Activated CD4-positive, alpha-beta T cell treated with anti-CD3 and anti-CD28 coated beads, Interleukin-2, amount 50 U/mL, for 16 hours (primary cell): ENCODE measurements around the gene TMSB4X.
"Not testable (repeated sequence)": the region's sequence is repeated elsewhere in the genome, so short reads cannot be mapped to it uniquely, and the experiment has no call there.

ENCODE experiments used
- DNase-seq: peaks from one replicate; pipeline ENCODE4 v3.0.0-alpha.2; 2020

TMSB4X gene

DNA sequence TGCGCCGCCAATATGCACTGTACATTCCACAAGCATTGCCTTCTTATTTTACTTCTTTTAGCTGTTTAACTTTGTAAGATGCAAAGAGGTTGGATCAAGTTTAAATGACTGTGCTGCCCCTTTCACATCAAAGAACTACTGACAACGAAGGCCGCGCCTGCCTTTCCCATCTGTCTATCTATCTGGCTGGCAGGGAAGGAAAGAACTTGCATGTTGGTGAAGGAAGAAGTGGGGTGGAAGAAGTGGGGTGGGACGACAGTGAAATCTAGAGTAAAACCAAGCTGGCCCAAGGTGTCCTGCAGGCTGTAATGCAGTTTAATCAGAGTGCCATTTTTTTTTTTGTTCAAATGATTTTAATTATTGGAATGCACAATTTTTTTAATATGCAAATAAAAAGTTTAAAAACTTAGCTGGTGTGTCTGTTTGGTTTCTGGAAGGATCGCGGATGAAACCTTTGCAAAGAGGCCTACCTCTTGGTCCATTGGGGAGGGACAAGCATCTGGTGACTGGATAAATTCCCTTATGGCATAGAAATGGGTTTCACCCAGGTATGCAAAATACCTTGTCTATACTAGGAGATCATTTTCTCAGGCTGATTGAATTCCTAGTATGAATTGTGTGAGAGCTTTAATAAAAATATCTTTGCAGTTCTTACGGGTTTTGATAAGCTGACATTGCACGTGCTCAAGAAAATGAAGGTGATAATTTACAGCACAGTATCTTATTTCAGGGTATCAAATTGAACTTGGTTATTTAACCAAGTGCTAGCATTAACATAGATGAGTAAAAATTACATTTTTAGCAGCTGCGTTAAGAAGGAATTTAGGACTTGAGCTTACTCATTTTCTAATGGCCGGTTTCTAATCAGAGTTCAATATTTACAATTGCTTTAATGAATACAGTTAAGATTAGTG is 2.2 kb downstream of the TMSB4X start:
- DNase-seq, result not testable (repeated sequence)

DNA sequence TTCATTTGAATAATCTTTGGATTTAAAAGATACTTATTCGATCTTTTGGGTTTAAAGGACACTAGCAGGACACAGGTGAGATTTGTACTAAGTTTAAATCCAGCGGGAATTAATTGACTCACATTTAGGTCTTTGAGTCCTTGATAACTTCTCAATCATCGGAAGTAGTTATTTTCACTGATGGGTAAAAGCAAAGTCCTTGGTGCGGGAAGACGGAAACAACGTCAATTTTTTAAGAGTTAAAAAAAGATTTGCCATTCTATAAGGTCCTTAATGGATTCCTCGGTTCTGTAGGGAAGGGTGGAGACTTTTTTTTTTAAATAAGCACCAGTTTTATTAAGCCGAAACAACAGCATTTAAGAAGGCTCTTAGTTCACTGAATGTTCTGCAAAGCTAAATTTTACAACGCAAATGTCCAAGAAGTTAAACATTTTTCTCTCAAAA is 2.9 kb downstream of the TMSB4X start:
- DNase-seq, result peak; percentile 56

DNA sequence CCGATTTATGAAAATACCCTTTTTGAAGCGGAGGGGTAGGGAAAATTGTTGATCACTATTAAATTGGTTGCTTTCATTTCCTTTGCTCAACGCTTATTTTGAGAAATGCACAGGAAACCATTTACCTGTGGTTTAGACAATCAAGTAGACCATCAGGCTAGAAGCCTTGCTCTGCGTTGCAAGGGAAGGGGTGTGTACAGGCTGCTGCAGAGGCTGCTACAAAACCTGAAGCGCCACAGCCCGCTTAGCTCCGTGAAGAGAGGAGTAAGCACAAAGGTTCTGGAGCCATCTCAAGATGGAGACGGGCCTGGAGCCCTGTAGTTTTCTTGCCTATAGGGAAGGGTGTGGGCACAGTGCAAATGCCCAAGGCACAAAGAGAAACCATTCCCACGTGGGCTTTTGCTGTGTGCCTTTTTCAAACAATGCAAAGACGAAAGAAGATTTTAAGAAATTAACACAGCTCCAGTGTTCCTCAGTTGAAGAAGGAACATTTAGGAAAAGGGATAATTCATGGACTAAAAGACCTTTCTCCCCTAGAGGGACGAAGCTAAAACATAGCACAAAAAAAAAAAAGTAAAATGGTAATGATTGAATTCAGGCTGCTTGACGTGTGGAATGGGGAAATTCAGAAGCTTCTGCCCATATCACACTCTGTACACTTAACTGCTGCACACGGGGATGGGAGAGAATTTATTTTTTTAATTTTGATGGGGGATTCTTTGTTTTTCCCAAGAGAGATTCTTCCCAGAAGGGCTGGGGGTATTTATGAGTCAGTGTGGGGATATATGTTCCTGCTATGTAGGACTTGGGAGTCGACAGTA is 3.5 kb downstream of the TMSB4X start:
- DNase-seq, result peak; percentile 89

DNA sequence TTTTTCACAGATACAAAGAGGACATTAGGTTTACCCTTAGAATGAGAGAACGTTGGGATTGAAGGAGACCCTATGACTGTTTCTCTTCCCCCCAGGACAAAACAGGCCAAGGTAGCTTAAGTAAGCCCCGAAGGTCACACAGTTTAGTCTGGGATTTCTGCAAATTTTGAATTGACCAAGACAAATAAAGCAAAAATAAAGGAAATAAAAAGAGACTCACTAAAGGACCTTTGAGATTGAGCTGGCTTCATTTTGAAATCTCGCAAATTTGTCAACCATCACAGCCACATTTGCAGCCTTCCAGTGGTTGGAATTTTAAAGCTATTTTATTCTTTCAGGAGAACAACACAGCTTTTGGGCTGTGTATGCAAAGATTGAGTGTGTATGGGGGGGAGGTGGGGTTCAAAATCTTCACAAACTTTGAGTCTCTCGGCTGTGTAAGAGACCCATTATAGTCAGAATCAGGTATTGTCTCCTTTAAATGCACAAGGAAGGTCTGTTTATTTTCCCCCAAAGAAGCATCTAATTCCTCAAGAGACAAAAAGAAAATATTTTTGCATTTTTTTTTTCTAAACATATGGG is 4.2 kb downstream of the TMSB4X start:
- no peak for DNase-seq

DNA sequence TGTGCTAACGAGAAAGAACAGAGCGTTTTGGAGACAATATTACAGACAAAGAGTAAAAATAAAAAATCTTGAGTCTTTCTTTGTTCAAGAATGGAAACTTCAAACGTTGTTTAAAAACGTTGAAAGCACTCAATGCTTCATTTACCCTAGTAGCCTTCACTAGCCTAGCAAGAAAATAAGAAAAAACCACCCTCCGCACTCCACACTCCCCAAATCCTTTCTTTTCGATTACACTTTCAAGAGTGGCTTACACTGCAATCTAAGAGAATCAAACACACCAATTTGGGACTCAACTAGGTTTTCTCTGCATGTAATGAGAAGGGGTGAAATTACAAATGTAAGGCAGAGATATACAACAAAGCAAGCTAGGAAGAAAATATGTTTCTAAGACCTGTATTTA is 4.7 kb downstream of the TMSB4X start:
- DNase-seq, result no peak

DNA sequence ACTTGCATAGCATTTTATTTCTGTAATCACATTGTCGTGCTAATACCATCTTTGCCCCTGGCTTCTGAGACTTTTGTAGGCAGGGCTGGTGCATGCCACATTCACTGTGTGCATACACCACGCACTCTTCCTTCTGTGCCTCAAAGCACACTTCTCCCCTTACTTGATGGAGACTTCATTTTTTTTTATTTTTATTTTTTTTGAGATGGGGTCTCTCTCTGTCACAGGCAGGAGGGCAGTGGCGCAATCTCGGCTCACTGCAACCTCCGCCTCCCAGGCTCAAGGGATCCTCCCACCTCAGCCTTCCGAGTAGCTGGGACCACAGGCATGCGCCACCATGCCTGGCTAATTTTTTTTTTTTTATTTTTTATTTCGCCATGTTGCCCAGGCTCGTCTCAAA is 5.1 kb downstream of the TMSB4X start:
- DNase-seq, result not testable (repeated sequence)

DNA sequence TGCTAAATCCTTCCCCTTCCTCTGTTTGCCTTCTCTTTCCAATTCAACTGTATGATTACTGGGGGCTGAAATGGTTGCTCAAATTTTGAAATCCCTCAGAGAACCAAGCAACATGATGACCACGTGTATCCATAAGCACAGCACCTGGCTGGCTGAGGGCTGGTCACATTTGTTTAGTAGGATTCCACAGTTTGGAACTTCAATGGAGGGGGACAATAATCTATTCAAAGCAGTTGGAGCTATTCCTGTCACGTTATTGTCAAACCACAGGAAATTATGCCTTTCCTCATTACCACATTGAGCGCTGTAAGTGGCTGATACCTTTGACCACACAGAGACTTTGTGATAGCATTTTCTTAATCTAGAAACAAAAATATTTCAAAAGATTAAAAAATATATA is 7.0 kb downstream of the TMSB4X start:
- DNase-seq, result no peak

DNA sequence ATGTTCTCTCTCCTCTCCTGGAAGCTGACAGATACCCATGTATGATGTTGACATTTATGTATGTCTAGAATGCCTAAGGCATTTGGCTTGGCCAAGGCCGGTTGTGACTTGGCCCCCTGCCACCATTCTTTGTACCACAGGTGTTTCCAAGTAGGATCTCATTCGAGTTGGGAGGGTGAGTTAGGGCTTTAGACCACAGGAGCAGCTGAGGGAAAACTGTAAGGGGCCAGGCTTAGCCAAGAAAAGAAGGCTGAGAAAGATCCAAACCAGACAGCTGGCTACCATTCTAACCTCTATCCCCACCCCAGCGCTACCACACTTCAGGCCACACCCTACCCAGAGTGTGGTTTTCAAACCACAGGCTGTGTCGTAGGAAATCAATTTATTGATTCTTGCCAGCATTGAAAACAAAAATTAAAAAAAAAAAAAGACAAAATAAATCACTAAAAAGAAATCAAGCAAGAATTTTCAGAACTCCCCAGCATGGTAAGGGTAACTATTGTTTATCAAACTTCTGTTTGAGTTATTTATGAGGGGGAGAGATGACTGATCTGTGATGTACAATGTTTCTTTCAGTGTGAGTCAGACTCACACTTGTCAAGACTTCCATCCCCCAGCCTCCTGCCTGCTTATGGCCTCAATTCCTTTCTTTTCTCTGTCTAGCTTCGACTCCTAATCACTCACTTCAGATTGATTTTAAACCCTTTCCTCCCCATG is 9.9 kb downstream of the TMSB4X start:
- DNase-seq, result peak; percentile 81

DNA sequence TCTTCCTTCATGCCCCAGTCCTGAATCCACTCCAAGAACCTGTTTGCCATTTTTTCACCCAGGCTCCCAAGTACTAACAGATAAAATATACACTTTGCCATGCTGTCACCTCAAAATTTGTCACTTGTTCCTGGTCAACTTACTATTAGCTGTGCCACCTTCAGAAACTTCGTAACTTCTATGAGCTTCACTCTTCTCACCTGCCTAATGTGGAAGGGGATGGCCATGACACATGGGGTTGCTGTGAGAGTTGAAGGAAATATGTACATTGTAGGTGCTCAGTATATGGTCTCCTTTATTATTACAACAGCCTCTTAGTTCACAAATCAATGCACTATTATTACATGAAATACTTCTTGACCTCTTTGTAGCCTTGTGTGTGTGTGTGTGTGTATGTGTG is 10.4 kb downstream of the TMSB4X start:
- no peak for DNase-seq

DNA sequence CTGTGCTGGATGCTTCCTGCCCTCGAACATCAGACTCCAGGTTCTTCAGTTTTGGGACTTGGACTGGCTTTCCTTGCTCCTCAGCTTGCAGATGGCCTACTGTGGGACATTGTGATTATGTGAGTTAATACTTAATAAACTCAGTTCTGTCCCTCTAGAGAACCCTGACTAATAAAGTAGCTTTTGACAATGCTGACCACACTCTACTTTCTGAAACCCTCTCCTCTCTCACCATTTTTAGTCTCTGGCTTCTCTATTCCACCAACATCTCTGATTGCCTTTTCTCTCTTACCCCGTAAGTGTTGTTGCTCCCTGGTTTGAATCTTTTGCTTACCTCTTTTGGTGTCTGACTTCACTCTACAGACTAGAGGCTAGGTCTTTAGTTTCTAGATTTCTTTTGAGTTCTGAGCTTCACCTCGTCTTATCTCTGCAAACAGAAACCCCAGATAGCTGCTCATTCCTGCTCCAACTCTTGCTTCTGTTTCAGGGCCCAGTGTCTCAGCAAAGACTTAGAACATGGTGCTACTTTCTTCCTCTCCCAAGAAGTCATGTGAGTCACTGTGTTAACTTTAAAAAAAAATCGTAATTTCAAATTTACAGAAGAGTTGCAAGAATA is 11.4 kb downstream of the TMSB4X start:
- DNase-seq, result no peak

DNA sequence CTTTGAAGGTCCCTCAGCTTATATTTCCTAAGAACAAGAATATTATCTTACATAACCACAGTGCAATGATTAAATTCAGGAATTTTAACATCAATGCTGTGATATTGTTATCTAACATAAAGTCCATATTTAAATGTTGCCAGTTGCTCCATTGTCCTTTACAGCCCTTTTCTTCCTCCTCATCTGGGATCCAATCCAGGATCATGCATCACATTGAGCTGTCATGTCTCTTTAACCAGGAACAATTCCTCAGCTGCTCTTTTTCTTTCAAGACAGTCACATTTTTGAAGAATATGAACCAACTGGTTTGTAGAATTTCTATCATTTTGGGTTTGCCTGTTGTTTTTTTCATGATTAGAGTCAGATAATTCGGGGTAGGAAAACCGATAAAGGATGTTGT is 12.0 kb downstream of the TMSB4X start:
- DNase-seq, result no peak

DNA sequence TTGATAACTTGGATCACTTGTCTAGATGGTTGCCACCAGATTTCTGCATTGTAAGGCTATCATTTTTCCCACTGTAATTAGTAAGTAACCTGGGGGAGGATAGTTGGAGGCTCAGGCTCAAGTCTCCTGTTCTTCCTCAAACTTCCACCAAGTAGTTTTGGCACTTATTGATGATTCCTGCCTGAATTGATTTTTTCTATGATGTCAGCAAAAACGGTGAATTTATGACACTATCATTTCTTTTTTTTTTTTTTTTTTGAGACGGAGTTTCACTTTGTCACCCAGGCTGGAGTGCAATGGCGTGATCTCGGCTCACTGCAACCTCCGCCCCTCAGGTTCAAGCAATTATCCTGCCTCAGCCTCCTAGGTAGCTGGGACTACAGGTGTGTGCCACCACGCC is 12.4 kb downstream of the TMSB4X start:
- DNase-seq, result no peak

DNA sequence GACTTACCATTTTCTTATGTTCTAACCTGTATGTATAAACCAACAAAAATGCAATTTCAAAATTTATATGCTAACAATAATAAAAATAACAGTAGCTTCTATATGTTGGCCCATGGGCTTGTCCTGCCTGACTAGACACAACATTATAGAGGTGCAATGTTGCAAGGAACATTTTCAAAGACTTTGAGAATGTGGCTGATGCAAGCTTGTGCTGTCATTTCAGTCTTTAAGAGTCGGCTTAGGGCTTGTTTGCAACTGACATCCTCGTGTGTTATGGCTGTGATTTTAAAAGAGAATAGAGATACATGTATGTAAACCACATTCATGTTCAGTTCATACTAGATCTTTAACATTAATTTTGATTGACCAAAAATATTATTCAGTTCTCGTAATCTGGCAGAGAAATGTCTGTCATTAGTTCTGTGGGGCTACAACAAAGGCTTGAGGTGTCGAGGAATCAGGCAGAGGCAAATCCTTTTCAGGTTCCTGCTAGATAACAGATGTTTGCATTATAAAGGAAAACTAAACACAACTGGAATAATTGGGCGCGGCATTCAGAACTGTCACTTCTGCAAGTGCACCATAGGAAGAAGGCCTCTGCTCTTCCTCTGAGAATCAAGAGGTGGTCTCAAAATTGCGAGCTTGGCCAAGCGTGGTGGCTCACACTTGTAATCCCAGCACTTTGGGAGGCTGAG is 13.1 kb downstream of the TMSB4X start:
- DNase-seq, result no peak

DNA sequence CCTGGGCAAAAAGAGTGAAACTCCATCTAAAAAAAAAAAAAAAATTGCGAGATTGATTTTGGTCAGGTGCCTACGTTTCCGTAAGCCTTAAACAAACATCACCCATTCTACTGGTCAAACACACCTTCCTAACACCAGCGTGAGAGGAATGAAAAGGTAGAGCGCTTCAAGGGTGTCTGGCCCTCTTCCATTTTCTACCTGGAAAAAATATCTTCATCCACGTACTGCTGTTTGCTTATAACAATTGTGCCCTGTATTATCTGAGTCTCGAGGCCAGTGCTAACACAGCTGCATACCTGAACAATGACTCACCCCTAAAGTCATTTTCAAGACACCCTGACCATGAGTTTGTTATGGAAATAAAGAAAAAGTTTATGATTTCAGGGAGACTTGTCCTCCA is 13.9 kb downstream of the TMSB4X start:
- DNase-seq, result no peak

DNA sequence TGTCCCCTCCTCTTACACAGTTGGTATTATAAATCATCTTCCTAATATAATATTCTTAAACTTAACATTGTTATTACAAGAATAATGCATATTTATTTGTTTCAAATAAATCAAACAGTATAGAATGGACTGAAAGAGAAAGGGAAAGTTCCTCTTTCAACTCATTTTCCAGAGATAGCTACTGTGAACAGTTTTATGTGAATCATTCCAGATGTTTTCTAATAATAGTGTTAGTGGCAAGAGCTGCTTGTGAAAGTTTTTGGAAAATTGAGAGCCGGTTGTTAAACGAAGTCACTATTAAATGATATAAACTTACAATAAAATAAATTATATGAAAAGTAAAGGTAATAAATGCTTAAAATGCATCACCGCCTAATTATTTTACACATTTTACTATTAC is 14.6 kb downstream of the TMSB4X start:
- no peak for DNase-seq

DNA sequence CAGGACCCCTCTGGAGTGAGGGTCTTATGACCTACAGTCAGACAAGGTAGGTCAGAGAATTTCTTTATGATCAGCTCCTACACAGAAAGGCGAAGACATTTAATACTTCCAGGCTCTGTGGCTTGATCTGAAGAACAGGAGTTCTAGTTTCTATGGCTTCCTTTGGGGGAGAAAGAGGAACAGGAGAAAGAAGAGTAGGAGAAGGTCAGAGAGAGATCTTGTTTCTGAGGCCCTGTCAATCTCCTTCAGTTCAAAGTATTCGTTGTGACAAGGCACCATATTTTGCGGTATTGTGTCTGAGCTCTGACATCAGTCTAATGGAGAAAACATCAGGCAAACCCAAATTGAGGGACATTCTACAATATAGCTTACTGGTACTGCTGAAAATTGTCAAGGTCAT is 16.7 kb downstream of the TMSB4X start:
- DNase-seq, result no peak

DNA sequence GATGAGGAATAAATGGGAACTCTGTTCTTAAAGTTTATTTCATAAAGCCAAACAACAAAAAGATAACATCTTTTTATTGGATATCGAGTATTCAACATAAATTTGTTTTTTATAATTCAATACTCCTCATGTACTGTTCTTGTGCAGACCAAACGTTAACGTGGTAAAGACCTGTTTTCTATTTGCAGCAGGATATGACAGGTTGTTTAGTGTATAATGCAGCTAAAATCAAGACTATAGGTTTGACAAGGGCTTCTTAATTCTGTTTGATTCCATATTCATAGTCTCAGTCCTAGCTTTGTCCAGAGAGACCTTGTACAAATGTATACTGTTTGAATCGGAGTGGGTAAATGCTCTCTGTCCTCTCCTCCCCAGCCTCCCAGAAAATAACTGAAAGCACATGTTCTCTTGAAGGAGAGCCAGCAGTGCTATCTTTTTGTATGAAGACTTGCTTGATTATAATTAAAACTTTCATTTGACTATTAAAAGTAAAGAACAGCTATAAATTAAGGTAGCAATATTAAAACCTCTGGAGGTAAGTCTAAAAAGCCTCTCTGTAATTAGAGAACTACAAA is 17.7 kb downstream of the TMSB4X start:
- DNase-seq, result no peak

DNA sequence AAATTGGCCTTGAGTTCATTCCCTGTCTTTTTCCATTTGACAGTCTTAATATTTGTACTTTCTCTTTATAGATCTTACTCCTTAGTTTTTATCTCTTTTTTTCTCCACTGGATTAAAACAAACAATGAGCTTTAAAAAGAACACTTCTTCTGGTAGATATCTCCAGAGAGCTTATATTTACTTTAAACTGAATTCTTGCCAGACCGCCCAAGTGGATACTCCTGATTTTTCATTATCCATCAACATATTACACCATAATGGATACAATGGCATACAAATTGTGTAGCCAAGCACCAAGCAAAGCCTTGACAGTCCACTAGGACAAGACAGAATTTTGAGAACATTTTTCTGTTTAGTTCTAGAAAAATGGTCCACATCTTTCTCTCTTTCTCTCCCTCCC is 18.9 kb downstream of the TMSB4X start:
- no peak for DNase-seq

DNA sequence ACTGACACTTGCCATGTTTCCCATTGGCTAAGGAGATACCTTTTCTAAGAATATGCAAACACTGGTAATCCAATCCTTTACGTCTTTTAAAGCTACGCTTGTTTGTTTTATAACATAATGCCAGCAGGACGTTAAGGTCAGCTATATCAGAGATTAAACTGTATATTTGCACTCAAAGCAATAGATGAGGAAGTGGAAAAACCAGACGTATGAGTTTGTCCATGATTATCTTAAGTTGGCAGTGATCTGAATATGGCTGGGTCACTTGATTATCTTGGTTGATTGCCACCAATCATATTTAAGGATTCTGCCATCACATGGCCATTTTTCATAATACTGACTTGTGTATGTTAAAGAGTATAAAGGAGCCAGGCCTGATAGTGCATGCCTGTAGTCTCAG is 19.4 kb downstream of the TMSB4X start:
- DNase-seq, result no peak

DNA sequence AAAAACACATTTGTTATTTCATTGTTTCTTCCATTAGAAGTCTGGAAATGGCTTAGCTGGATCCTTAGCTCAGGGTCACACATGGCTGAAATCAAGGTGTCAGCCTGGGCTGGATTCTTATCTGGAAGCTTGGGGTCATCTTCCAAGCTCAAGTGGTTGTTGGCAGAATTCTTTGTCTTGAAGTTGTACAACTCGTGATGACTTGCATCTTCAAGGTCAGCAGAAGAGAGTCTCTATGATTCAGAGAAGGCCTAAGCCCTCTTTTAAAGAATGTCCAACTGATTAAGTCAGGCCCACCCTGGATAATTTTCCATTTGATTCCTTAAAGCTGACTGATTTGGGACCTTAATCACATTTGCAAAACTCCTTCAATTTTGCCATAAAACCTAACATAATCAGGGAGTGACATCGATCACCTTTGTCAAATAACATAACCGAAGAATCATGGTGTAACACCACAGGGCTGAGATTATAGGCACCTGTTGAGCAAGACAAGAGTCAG is 22.1 kb downstream of the TMSB4X start:
- DNase-seq, result no peak
